ENCODE results near the gene FXYD1.

DNA sequence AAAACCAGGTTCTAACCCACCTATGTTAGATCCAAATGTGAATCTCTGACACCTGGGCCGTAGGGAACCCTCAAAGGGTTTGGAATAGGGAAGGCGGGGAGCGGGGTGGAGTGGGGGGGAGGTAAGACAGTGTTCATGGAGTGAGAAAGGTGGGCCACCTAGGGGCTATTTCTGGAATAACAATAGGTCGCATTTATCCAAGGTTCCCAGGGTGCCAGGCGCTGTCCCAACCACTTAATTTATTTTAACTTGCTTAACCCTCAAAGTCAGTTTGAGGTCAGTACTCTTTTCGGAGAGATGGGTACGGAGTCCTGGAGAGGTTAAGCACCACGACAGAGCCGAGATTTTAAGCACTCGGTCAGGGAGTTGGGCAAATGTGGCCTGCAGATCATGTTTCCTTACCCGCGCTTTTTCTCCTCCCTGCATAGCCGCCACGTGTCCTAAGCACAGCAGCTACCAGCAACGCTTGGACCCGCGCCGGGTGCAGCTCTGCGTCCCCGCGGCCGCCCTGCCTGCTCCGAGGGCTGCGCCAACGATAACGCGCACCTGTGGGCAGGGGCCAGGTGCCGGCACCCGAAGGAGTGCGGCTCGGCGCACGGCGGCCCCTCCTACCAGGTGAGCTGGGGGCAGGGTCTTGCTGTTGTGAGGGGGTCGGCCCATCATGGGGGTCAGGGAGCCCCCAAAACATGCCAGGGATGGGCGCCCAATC lies 48.0 kb upstream of the FXYD1 start:
- TF ChIP-seq, protein P1, sequence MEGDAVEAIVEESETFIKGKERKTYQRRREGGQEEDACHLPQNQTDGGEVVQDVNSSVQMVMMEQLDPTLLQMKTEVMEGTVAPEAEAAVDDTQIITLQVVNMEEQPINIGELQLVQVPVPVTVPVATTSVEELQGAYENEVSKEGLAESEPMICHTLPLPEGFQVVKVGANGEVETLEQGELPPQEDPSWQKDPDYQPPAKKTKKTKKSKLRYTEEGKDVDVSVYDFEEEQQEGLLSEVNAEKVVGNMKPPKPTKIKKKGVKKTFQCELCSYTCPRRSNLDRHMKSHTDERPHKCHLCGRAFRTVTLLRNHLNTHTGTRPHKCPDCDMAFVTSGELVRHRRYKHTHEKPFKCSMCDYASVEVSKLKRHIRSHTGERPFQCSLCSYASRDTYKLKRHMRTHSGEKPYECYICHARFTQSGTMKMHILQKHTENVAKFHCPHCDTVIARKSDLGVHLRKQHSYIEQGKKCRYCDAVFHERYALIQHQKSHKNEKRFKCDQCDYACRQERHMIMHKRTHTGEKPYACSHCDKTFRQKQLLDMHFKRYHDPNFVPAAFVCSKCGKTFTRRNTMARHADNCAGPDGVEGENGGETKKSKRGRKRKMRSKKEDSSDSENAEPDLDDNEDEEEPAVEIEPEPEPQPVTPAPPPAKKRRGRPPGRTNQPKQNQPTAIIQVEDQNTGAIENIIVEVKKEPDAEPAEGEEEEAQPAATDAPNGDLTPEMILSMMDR (conservative IDR thresholded peaks at IDR 0.05; ENCODE audit: low read length), result peak; percentile 78
- TF ChIP-seq EZH2phosphoT487 (IDR thresholded peaks at IDR 0.05; ENCODE audit: borderline replicate concordance), result no peak
